Omental fat pad (tissue), 4 donors: ENCODE measurements around the gene SIPA1L3. TPM values are rescaled to one million over a fixed set of nuclear protein-coding genes. Genes with fewer than 3 reads are reported as not detected.

Source experiments
- ATAC-seq: fragments of 150-250 bp; one replicate; pipeline ENCODE4 v1.9.1; 2016; ENCODE audit warnings: mild to moderate bottlenecking, moderate library complexity; ENCODE audit not compliant: low FRiP score
- DNase-seq: peaks from one replicate; pipeline ENCODE4 v3.0.0-alpha.2; 2019; ENCODE audit warnings: low spot score
- total RNA-seq, 4 donors: library from RNA; depleted of rRNA; stranded (reverse); fragments of >200 nt; gene quantifications; one replicate each; pipeline ENCODE4 v1.1.0, GENCODE V29; 2016
- TF ChIP-seq, protein P1 (sequence below), 3 donors: fragments of 450-650 bp; IDR thresholded peaks; one replicate each; pipeline ENCODE4 v1.5.1; 2016 to 2017; ENCODE audit warnings: antibody characterized with exemption in 3 of 3, mild to moderate bottlenecking in 3 of 3, moderate library complexity in 2 of 3

SIPA1L3 gene
- total RNA-seq, 4 donors from 2014 or later, result 8.9 to 14.7 (median 12.0) TPM

GRCh38 chr19:37954421-37954874, 47.4 kb downstream of the SIPA1L3 start:
- TF ChIP-seq, protein P1, sequence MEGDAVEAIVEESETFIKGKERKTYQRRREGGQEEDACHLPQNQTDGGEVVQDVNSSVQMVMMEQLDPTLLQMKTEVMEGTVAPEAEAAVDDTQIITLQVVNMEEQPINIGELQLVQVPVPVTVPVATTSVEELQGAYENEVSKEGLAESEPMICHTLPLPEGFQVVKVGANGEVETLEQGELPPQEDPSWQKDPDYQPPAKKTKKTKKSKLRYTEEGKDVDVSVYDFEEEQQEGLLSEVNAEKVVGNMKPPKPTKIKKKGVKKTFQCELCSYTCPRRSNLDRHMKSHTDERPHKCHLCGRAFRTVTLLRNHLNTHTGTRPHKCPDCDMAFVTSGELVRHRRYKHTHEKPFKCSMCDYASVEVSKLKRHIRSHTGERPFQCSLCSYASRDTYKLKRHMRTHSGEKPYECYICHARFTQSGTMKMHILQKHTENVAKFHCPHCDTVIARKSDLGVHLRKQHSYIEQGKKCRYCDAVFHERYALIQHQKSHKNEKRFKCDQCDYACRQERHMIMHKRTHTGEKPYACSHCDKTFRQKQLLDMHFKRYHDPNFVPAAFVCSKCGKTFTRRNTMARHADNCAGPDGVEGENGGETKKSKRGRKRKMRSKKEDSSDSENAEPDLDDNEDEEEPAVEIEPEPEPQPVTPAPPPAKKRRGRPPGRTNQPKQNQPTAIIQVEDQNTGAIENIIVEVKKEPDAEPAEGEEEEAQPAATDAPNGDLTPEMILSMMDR (IDR thresholded peaks at IDR 0.05), result no peak
- no peak for DNase-seq
- no peak for ATAC-seq

DNA sequence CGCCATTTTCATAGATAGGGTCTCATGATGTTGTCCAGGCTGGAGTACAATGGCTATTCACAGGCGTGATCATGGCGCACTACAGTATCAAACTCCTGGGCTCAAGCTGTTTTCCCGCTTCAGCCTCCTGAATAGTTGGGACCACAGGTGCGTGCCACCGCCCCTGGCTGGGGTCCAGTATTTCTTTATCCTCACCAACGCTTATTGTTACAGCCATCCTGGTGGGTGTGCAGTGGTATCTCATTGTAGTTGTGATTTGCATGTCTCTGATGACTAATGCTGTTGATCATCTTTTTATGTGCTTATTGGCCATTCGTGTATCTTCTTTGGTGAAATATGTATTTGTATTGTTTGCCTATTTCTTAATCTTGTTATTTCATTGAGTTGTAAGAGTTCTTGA, 49.0 kb downstream of the SIPA1L3 start:
- DNase-seq (no peak), ATAC-seq (no peak)
- TF ChIP-seq, protein P1 (IDR thresholded peaks at IDR 0.05), result no peak

DNA sequence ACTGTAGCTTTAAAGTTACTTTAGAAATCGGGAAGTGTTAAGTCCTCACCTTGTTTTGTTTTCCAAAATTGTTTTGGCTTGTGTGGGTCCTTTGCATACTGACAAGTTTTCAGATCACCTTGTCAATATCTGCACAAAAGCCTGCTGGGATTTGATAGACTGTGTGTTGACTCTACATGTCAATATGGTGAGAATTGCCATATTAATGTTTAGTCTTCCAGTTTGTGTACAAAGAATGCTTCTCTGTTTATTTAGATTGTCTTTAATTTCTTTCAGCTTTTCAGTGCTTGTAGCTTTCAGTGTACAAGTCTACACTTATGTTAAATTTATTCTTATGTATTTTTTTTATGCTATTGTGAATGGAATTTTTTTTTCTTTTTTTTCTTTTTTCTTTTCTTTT, 50.2 kb downstream of the SIPA1L3 start:
- TF ChIP-seq, protein P1 (IDR thresholded peaks at IDR 0.05), result no peak
- no peak for DNase-seq

GRCh38 chr19:37959665-37960114, 52.7 kb downstream of the SIPA1L3 start:
- ATAC-seq (no peak), DNase-seq (no peak)
- TF ChIP-seq, protein P1 (IDR thresholded peaks at IDR 0.05), result no peak

More for the DNA sequence above, 50.2 kb downstream of the SIPA1L3 start:
- no peak for ATAC-seq

- TF ChIP-seq, protein P1 (IDR thresholded peaks at IDR 0.05), result no peak
- DNase-seq (no peak), ATAC-seq (no peak)
Measured at GRCh38 chr19:37961198-37961597, 54.2 kb downstream of the SIPA1L3 start.

DNA sequence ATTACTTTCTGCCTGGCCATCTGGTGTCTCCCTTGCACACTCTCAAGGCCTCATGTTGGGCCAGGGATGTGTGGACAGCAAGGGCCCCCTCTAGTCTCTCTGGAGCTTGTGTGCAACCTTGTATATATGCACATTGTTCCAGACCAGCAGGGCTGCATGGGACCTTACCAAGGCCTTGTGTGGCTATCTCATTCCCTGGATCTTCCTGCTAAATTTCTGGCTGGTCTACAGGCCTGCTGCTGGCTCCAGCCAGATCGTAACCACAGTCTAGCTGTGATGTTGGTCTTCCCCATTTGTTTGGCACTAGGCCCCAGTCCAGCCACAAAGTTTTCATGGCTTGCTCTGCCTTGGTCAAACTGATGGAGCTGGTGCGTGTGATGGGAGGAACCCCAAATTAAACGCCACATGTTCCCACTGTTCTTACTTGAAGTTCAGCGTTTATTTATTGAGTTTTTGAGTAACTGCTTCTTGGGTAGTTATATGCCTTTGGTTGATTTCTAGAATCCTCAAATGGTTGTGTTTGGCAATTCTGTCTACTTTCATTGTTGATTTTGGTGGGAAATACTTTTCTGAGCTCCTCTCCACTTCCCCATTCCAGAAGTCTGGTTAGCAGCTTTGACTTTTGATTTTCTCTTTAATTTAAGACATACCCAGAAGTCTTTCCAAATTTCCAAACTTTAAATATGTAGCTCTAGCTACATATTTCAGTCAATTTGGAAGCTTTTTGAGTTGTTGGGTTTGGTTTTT, 56.4 kb downstream of the SIPA1L3 start:
- DNase-seq, result no peak
- no peak for ATAC-seq
- TF ChIP-seq, protein P1 (IDR thresholded peaks at IDR 0.05), result no peak

GRCh38 chr19:37964109-37964508, 57.1 kb downstream of the SIPA1L3 start:
- no peak for ATAC-seq
- TF ChIP-seq, protein P1 (IDR thresholded peaks at IDR 0.05), result no peak
- DNase-seq, result no peak
